GM19328 (cell line): ENCODE results near the gene RFX4.

ENCODE experiments used
- ATAC-seq: cut with Tn5 transposase; IDR thresholded peaks from one replicate; pipeline ENCODE4 v1.9.1; 2021; ENCODE audit warnings: mild to moderate bottlenecking, moderate library complexity; ENCODE audit not compliant: unreplicated experiment

The RFX4 gene

GRCh38 chr12:106758349-106759110 lies 175.7 kb downstream of the RFX4 start:
- ATAC-seq = no peak

- peak; percentile 34 for ATAC-seq
Observed at GRCh38 chr12:106759526-106760183, 176.9 kb downstream of the RFX4 start.

GRCh38 chr12:106760184-106760531 lies 177.4 kb downstream of the RFX4 start:
- ATAC-seq = peak; percentile 98

- ATAC-seq = no peak
Observed at GRCh38 chr12:106764220-106764619, 181.4 kb downstream of the RFX4 start.

- ATAC-seq = no peak
Observed at GRCh38 chr12:106764738-106765137, 181.9 kb downstream of the RFX4 start.

- no peak for ATAC-seq
Observed at GRCh38 chr12:106766393-106766826, 183.6 kb downstream of the RFX4 start.

GRCh38 chr12:106767206-106767605 lies 184.4 kb downstream of the RFX4 start:
- no peak for ATAC-seq

- ATAC-seq = no peak
Observed at GRCh38 chr12:106767954-106768822, 185.4 kb downstream of the RFX4 start.

GRCh38 chr12:106769078-106769477 lies 186.3 kb downstream of the RFX4 start:
- ATAC-seq = no peak

GRCh38 chr12:106769546-106769945 lies 186.7 kb downstream of the RFX4 start:
- ATAC-seq = no peak

GRCh38 chr12:106771425-106771824 lies 188.6 kb downstream of the RFX4 start:
- no peak for ATAC-seq

GRCh38 chr12:106773286-106774004 lies 190.6 kb downstream of the RFX4 start:
- ATAC-seq = no peak

- peak; percentile 85 for ATAC-seq
Observed at GRCh38 chr12:106774005-106774807, 191.4 kb downstream of the RFX4 start, which contains the start of gene RIC8B. Gene RIC8B (plus strand): TSS chr12:106774682. CDS start chr12:106774746, 64 bp downstream.

GRCh38 chr12:106774808-106775524 lies 192.2 kb downstream of the RFX4 start:
- no peak for ATAC-seq

- no peak for ATAC-seq
Observed at GRCh38 chr12:106776897-106777296, 194.1 kb downstream of the RFX4 start.

- no peak for ATAC-seq
Observed at GRCh38 chr12:106780010-106780631, 197.3 kb downstream of the RFX4 start.

- no peak for ATAC-seq
Observed at GRCh38 chr12:106782619-106783018, 199.8 kb downstream of the RFX4 start.

- no peak for ATAC-seq
Observed at GRCh38 chr12:106783515-106783914, 200.7 kb downstream of the RFX4 start.

GRCh38 chr12:106790020-106790419 lies 207.2 kb downstream of the RFX4 start:
- ATAC-seq = no peak
